ENCODE data around the gene SMG9.
A peak's percentile ranks its signal among the peaks of the same experiment; 100 is the strongest.

The SMG9 gene

GRCh38 chr19:43681821-43682220 lies 72.9 kb downstream of the SMG9 start:
- no peak for DNase-seq
- intact Hi-C loops (cut with DNase I), result no loop called here

GRCh38 chr19:43678512-43679261 lies 76.1 kb downstream of the SMG9 start:
- peak in 21 of 42 donors; percentile 19 to 83 (median 54) for DNase-seq
- intact Hi-C loops (cut with DNase I), result loop anchor here (10.0 kb wide), 1 partner anchor 66 kb away; no protein-coding TSS in a partner anchor
